ENCODE measurements around the gene RHEX. TPM values are rescaled to one million over a fixed set of nuclear protein-coding genes. Genes with fewer than 3 reads are reported as not detected.
A peak's percentile ranks its signal among the peaks of the same experiment; 100 is the strongest.

RHEX gene
- total and polyA plus RNA-seq, 2 experiments from 2014 or later = not detected

DNA sequence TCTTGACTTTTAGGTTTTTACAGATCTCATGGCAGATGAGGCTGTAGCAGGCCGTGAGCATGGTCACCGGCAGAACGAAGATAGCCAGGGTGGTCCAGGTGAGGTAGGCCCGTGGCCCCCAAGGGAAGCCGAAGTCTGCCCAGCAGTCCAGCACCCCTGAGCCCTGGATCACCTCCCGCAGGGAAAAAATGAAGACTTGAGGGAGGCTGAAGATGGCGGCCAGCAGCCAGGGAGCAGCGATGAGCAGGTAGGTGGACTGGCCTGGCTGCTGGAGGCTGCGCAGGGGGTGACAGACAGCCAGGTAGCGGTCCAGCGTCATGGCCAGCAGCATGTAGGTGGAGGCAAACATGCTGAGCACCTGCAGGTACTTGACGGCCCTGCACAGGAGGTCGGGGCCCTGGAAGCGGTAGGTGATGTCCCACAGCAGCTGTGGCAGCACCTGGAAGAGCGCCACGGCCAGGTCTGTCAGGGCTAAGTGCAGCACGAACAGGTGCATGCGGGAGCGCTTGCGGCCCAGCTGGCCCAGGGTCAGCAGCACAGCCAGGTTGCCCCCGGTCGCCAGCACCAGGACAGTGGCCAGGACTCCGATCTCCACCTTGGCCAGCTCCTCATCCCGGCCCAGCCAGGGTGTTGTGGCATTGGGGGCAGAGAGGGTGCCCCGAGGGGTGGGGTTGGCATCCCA lies 63.4 kb downstream of the RHEX start:
- Histone ChIP-seq H2AFZ (no peak overlapping the region), H3K4me2 (ENCODE audit: unreplicated experiment) (no peak overlapping the region), H3K36me3 (ENCODE audit: low read depth) (no peaks in the 10 kb centered on the region), H3K4me1 (ENCODE audit: insufficient read depth) (peaks cover 3% of the 10 kb centered on the region; the same call in 1 of the 2 replicates), H3K9ac (no peak overlapping the region), H3K79me2 (ENCODE audit: insufficient read depth) (no peaks in the 10 kb centered on the region), H3K27me3 (replicated peaks; ENCODE audit: insufficient read depth) (peaks cover 38% of the 10 kb centered on the region), H3K9me3 (ENCODE audit: low read depth) (no peaks in the 10 kb centered on the region), H3K27ac (no peak overlapping the region), H3F3A (ENCODE audit: insufficient read depth) (no peaks in the 10 kb centered on the region), H4K20me1 (ENCODE audit: insufficient read depth) (no peaks in the 10 kb centered on the region), H3K4me3 (no peak overlapping the region), H3K9me2 (ENCODE audit: insufficient read depth) (no peaks in the 10 kb centered on the region)
- no peak for TF ChIP-seq EZH2phosphoT487 (IDR thresholded peaks at IDR 0.05; ENCODE audit: insufficient read depth, low read depth)
- in situ Hi-C loops (cut with MboI) = no loop called here
- 94 to 95% methylated on average over 23 to 25 of the region's 25 CpGs for WGBS, 2 experiments (ENCODE audit: low coverage in 1 of 2, low lambda C conversion rate in 2 of 2, missing lambda C conversion rate in 2 of 2)
- DNase-seq = no peak

GRCh38 chr1:206116873-206117150 lies 63.8 kb downstream of the RHEX start:
- H2AFZ ChIP-seq = peak overlapping the region; percentile 63
- in situ Hi-C loops (cut with MboI) = no loop called here
- no peaks in the 10 kb centered on the region for H3F3A ChIP-seq (ENCODE audit: insufficient read depth)
- no peaks in the 10 kb centered on the region for H3K9me2 ChIP-seq (ENCODE audit: insufficient read depth)
- TF ChIP-seq EZH2 (IDR thresholded peaks at IDR 0.05; ENCODE audit: insufficient read depth, poor library complexity, severe bottlenecking) (no peak), EZH2phosphoT487 (IDR thresholded peaks at IDR 0.05; ENCODE audit: insufficient read depth, low read depth) (no peak)
- 9 to 10% methylated on average over 5 of the region's 5 CpGs for WGBS, 2 experiments (ENCODE audit: low coverage in 1 of 2, low lambda C conversion rate in 2 of 2, missing lambda C conversion rate in 2 of 2)
- no peaks in the 10 kb centered on the region for H3K79me2 ChIP-seq (ENCODE audit: insufficient read depth)
- no peak overlapping the region for H3K9ac ChIP-seq
- H3K4me1 ChIP-seq (ENCODE audit: insufficient read depth) = peaks cover 3% of the 10 kb centered on the region; the same call in 1 of the 2 replicates
- H3K4me3 ChIP-seq = peak overlapping the region; percentile 66
- H4K20me1 ChIP-seq (ENCODE audit: insufficient read depth) = no peaks in the 10 kb centered on the region
- no peaks in the 10 kb centered on the region for H3K36me3 ChIP-seq (ENCODE audit: low read depth)
- no peaks in the 10 kb centered on the region for H3K9me3 ChIP-seq (ENCODE audit: low read depth)
- H3K4me2 ChIP-seq (ENCODE audit: unreplicated experiment) = peak overlapping the region; percentile 77
- no peak for DNase-seq
- peaks cover 42% of the 10 kb centered on the region for H3K27me3 ChIP-seq (replicated peaks; ENCODE audit: insufficient read depth)
- no peak overlapping the region for H3K27ac ChIP-seq

DNA sequence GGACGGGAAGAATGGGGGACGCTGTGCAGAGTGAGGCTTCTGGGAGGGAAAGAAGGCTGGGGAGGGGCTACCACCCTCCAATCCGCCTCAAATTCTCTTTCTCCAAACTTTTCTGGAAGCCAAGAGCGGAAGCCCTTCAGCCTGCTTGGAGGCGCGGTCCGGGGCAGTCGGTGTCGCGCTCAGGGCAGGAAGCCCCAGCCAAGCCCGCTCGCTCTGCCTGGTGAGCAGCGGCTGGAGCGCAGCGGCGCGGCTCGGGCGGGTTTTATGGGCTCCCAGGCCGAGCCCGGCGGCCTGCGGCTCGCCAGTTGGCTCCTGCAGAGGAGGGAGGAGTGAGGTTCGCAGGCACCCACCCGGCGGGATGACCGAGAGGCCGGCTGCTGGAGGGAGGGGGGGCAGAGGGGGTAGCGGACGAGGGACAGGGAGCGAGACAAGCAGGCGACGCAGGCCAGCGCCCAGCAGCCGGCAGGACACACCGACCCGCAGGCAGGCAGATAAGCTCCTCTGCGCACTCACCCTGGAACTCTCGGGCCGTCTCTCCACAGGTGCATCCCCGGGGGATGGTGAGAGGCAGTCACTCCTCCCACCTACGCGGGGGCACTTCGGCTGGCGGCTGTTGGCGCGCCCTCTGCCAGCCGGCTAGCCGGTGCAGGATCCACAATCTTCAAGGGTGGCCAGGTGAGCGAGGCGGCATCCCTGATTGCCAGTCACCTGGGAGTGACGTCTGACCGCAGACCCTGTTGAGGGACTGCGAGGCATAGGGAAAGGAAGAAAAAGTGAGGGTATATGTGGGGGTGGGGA lies 64.4 kb downstream of the RHEX start, which contains the start of gene AVPR1B:
AVPR1B (minus strand) TSS at position 238 of the 798 bp plus-strand sequence. CDS start 498 bp downstream, outside the sequence.
- TF ChIP-seq EZH2phosphoT487 (IDR thresholded peaks at IDR 0.05; ENCODE audit: insufficient read depth, low read depth) = no peak
- no peak for TF ChIP-seq EZH2 (IDR thresholded peaks at IDR 0.05; ENCODE audit: insufficient read depth, poor library complexity, severe bottlenecking)
- 2 to 3% methylated on average over 42 to 54 of the region's 55 CpGs for WGBS, 2 experiments (ENCODE audit: low coverage in 1 of 2, low lambda C conversion rate in 2 of 2, missing lambda C conversion rate in 2 of 2)
- H3K36me3 ChIP-seq (ENCODE audit: low read depth) = no peaks in the 10 kb centered on the region
- no peak within 1 kb of the TSS for H3K27ac ChIP-seq
- in situ Hi-C loops (cut with MboI) = no loop called here
- peaks cover 42% of the 10 kb centered on the region for H3K27me3 ChIP-seq (replicated peaks; ENCODE audit: insufficient read depth)
- no peaks in the 10 kb centered on the region for H4K20me1 ChIP-seq (ENCODE audit: insufficient read depth)
- peak within 1 kb of the TSS; percentile 66 for H3K4me3 ChIP-seq
- peak; percentile 68 for DNase-seq
- no peak within 1 kb of the TSS for H3K9ac ChIP-seq
- peak within 1 kb of the TSS; percentile 63 for H2AFZ ChIP-seq
- H3K9me2 ChIP-seq (ENCODE audit: insufficient read depth) = no peaks in the 10 kb centered on the region
- H3K4me1 ChIP-seq (ENCODE audit: insufficient read depth) = peaks cover 3% of the 10 kb centered on the region; the same call in 1 of the 2 replicates
- no peaks in the 10 kb centered on the region for H3F3A ChIP-seq (ENCODE audit: insufficient read depth)
- H3K79me2 ChIP-seq (ENCODE audit: insufficient read depth) = no peaks in the 10 kb centered on the region
- no peaks in the 10 kb centered on the region for H3K9me3 ChIP-seq (ENCODE audit: low read depth)
- H3K4me2 ChIP-seq (ENCODE audit: unreplicated experiment) = peak within 1 kb of the TSS; percentile 77

GRCh38 chr1:206120406-206120805 lies 67.4 kb downstream of the RHEX start:
- Histone ChIP-seq H3K27ac (no peak overlapping the region), H3K4me3 (no peak overlapping the region), H3K4me2 (ENCODE audit: unreplicated experiment) (no peak overlapping the region), H2AFZ (no peak overlapping the region), H3K27me3 (replicated peaks; ENCODE audit: insufficient read depth) (peaks cover 34% of the 10 kb centered on the region), H3K79me2 (ENCODE audit: insufficient read depth) (no peaks in the 10 kb centered on the region), H3F3A (ENCODE audit: insufficient read depth) (no peaks in the 10 kb centered on the region), H3K9me3 (ENCODE audit: low read depth) (no peaks in the 10 kb centered on the region), H3K9me2 (ENCODE audit: insufficient read depth) (no peaks in the 10 kb centered on the region), H4K20me1 (ENCODE audit: insufficient read depth) (no peaks in the 10 kb centered on the region), H3K4me1 (ENCODE audit: insufficient read depth) (peaks cover 3% of the 10 kb centered on the region; the same call in 1 of the 2 replicates), H3K9ac (no peak overlapping the region), H3K36me3 (ENCODE audit: low read depth) (no peaks in the 10 kb centered on the region)
- TF ChIP-seq EZH2phosphoT487 (IDR thresholded peaks at IDR 0.05; ENCODE audit: insufficient read depth, low read depth) = no peak
- no peak for TF ChIP-seq EZH2 (IDR thresholded peaks at IDR 0.05; ENCODE audit: insufficient read depth, poor library complexity, severe bottlenecking)
- no peak for DNase-seq
- in situ Hi-C loops (cut with MboI) = no loop called here
